HG03108 (cell line): ENCODE data around the gene UNC79.

Source experiments
- ATAC-seq: cut with Tn5 transposase; IDR thresholded peaks from one replicate; pipeline ENCODE4 v1.9.1; 2021; ENCODE audit warnings: moderate library complexity; ENCODE audit not compliant: unreplicated experiment

UNC79 gene

GRCh38 chr14:93723001-93723400 is 292.3 kb downstream of the UNC79 start:
- ATAC-seq, result no peak

- no peak for ATAC-seq
These were observed 294.4 kb downstream of the UNC79 start for GRCh38 chr14:93725002-93725582.

GRCh38 chr14:93725993-93726392 is 295.3 kb downstream of the UNC79 start:
- ATAC-seq, result no peak

- no peak for ATAC-seq
These were observed 296.5 kb downstream of the UNC79 start for GRCh38 chr14:93727039-93727740.

GRCh38 chr14:93727917-93728650 is 297.3 kb downstream of the UNC79 start:
- ATAC-seq, result no peak

- ATAC-seq, result no peak
These were observed 297.9 kb downstream of the UNC79 start for GRCh38 chr14:93728651-93729016.

- ATAC-seq, result no peak
These were observed 299.3 kb downstream of the UNC79 start for GRCh38 chr14:93729993-93730392.

GRCh38 chr14:93731753-93732152 is 301.0 kb downstream of the UNC79 start:
- no peak for ATAC-seq

- ATAC-seq, result no peak
These were observed 301.8 kb downstream of the UNC79 start for GRCh38 chr14:93732524-93732923.

GRCh38 chr14:93733231-93733630 is 302.5 kb downstream of the UNC79 start:
- ATAC-seq, result no peak

GRCh38 chr14:93733631-93734030 is 302.9 kb downstream of the UNC79 start:
- no peak for ATAC-seq

GRCh38 chr14:93734086-93734822 is 303.5 kb downstream of the UNC79 start:
- ATAC-seq, result no peak

- ATAC-seq, result no peak
These were observed 304.5 kb downstream of the UNC79 start for GRCh38 chr14:93735206-93735605.

GRCh38 chr14:93736378-93737014 is 305.8 kb downstream of the UNC79 start:
- no peak for ATAC-seq

GRCh38 chr14:93737634-93738033 is 306.9 kb downstream of the UNC79 start:
- ATAC-seq, result no peak

- no peak for ATAC-seq
These were observed 311.0 kb downstream of the UNC79 start for GRCh38 chr14:93741556-93742230.

GRCh38 chr14:93742761-93743160 is 312.0 kb downstream of the UNC79 start:
- ATAC-seq, result no peak

- ATAC-seq, result no peak
These were observed 312.7 kb downstream of the UNC79 start for GRCh38 chr14:93743270-93744060.

GRCh38 chr14:93744176-93744575 is 313.4 kb downstream of the UNC79 start:
- ATAC-seq, result no peak

GRCh38 chr14:93744876-93745275 is 314.1 kb downstream of the UNC79 start:
- no peak for ATAC-seq
